HG03196 (cell line): ENCODE results near the gene TUSC2.
"Not testable (repeated sequence)": the region's sequence is repeated elsewhere in the genome, so short reads cannot be mapped to it uniquely, and the experiment has no call there.

Source experiments
- ATAC-seq: cut with Tn5 transposase; IDR thresholded peaks from one replicate; pipeline ENCODE4 v1.9.1; 2021; ENCODE audit not compliant: unreplicated experiment

The TUSC2 gene

DNA sequence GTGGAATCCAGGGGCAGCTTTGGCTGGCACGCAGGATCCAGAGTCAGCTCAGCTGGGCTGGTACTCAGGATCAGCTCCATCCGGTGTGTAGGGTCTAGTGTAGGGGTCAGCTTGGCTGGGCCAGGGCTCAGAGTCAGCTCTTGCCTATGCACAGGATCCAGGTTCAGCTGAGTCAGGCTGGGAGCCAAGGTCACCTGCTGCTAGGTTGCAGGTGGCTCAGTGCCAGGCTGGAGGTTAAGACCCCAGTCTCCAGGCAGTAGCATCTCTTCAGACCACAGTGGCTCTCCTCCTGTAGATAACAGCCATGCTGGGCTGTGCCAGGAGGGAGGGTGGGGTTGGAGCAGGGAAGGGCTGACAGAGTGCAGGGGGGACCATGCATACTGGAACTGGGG, 30.6 kb downstream of the TUSC2 start:
- no peak for ATAC-seq

DNA sequence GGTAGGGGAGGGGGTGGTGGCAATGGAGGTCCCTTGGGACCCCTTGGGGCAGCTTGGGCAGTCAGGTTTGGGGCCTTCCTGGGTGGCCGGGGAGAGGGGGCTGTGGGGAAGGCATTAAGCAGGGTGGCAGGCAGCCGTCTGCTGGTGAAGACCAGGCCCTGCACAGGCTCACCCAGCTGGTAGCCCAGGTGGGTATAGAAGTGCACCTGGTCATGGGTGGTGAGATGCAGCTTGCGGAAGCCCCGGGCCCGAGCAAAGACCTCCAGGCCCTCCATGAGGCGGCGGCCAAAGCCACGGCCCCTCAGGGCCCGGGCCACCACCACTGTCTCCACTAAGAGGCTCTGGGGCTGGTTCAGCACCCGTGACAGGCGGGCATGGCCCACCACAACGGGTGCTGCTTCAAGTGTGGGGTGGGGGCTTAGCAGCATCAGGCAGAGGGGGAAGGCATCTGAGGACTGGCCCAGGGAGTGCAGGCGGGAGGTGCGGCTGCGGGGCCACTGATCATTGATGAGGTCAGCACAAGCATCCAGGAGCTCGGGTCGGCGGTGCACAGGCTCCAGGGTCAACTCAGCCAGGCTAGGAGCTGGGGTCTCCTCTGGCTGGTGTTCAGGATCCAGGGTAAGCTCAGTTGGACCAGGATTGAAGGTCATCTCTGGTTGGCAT, 31.2 kb downstream of the TUSC2 start:
- ATAC-seq, result no peak

DNA sequence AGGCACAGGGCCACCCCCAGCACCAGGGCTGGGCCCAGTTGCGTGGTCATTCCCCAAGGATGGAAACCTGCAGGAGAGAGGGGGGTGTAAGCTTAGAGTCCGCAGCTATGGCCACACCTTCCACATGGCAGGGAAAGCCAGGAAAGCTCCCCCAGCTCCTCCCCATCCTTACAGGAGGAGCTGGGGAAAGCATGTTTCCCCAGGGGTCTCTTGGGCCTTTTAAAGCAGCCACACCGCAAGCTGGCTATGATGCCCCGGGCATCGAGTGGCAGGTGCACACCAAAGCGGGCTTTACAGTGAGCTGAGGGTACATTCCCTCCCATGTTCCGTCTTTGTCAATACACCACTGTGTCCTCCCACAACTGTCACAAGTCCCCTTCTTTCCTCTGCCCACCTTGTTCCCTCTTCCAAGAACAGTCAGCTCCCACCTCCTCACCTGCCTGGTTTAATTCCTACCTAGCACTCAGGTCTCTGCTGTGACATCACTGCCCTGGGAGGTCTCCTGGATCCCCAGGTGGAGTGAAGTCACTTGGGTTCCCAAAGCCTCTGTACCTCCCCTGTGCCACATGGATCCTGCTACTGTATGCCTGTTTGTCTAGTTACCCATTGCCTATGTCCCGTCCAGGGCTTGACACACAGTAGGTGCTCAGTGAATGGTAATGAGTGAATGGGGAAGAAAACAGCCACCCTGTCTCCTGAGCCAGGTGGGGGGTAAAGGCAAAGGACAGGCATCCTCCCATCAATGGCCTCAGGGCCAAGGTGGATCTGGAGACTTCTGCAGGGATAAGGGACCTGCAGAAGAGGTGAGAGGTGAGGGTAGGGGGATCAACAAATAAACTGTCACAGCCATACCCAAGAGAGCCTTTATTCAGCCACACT, 32.2 kb downstream of the TUSC2 start:
- no peak for ATAC-seq

DNA sequence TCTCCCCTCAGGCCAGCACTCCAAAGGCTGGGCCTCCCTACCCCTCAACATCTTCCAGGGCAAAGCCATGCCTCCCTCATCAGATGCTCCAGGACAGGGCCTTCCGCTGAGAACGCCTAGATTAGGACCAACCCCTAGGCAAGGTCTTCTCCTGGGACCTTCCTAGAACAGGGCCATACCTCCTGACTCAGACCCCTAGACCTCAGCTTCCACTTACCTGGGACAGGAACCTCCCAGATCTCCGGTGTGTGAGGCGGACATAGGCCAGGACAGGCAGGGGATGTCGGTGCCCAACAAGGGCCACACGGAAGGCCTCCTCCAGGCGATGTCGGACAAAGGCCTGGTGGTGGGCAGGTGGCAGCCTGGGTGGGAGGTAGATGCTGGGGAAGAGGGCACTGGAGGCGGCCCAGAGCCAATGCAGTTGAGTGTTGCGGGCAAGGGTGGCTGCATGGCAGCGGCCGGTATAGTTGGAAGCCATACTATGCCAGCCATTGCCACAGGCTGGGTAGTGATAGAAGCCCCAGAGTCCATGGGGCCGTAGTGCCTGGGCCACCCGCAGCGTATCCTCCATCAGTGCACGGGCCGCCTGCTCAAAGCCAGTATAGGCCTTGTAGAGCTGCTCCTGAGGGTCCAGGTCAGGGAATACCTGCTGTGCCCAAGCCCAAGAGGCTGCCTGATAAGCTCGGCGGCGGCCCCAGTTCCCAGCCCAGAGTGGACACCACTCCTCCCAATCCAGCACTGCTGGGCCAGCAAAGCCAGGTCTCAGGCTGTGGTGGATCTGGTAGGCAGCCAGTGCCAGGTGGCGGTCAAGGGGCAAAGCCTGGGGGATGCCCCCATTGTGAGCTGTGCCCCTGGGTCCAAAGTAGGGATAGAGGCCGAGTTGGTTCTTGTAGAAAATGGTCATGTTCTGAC, 33.3 kb downstream of the TUSC2 start:
- no peak for ATAC-seq

DNA sequence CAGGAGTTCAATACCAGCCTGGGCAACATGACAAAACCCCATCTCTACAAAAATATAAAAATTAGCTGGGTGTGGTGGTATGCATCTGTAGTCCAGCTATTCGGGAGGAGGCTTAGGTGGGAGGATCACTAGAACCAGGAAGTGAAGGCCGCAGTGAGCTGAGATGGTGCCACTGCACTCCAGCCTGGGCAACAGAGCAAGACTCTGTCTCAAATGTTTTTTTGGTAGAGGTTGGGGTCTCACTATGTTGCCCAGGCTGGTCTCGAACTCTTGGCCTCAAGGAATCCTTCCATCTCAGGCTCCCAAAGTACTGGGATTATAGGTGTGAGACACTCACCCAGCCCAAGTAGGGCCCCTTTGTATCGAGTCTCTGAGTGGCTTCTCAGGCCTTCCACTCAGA, 33.9 kb downstream of the TUSC2 start:
- no peak for ATAC-seq

DNA sequence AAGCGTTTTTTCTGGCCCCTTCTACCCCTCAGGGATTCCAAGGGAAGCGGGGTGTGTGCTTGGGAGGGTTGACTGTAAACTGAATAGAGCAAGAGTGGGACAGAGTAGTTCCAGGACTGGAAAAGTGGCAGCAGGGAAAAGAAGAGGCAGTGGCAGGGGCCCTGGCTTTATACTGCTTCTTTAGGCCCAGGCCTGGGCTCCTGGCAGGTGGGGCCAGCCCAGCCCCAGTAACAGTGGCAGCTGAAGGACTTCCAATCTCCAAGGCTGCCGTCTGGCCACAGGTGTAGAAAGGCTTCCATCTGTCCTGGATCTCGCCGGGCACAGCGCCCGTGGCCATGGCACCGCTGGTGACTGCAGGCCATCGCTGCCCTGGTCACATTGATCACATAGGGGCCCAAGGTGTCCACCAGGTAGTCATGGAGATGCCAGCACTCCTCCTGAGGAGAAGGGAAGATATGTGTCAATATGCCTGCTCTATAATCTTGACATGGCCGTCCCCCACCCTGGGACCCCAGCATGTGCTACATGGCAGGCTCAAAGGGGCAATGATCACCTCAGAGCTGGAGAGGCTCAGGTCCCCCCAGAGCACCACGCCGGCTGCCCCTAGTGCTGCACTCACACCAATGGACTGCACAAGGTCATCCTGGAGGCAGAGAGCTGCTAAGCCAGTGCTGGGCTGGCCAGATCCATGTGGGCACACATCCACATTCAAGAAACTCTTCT, 34.8 kb downstream of the TUSC2 start:
- ATAC-seq, result no peak

DNA sequence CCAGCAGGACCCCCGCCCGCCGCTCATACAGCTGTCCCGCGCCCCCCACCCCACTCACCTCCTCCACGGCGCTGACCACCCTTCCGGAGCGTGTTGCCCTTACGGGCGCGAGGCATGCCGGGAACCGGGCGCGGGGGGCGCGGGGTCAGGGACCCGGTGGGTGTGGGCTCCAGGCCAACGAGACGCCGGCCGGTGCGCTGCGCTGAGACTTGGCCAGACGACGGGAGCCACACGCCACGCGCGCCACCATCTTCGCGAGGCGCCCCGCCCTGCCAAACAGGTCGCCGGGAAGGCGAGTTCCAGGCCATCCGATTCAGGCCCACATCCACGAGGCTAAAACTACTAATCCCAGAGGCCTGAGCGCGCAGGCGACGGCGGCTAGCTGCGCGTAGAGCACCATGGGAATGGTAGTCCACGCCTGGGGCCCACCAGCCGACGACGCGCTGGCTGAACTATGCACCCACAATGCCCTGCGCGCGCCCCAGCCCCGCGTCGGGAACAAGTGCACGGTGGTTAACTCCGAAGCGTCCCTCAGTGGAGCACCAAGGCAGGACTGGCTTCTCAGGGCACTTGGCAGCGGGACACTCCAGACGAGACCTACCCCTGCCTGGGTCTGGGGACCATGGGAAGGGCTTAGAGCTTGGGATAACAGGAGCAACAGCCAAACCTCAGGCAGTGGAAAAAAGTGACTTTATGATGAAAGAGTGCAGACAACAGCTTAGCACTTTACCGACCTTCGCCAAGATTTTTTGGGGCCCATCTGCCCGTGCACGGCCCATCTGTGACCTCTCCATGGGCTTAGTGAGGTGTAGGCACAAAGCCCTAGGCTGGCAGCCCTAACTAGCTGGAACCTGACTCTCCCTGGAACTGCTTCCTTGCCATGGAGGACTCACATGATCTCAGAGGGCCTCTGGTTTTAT, 35.6 kb downstream of the TUSC2 start, which contains the start of gene IFRD2:
IFRD2 (minus strand) TSS at position 271 of the 920 bp plus-strand sequence; CDS start at position 116, 155 bp downstream.
- ATAC-seq, result peak; percentile 89

DNA sequence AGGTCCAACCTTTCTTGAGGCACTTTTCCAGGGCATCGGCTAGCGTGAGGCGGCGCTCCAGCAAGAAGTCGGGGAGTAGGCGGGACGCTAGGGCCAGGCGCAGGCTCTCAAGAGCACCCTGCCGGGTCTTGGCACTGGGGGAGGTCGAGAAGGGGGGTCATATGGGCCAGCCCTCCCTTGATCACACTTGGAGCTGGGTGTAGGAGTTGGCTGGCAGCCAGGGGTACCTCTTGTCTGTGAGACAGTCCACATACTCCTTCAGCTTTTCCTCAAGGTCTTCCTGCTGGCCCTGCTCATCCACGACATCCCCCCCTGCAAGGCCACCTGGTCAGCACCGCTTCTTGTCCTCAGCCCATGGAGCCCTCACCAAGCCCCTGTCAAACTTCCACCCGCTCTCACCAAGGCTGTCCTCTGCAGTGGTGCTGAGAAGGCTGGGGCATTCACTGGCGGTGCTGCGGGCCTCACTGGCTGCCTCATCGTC, 37.8 kb downstream of the TUSC2 start:
- no peak for ATAC-seq

DNA sequence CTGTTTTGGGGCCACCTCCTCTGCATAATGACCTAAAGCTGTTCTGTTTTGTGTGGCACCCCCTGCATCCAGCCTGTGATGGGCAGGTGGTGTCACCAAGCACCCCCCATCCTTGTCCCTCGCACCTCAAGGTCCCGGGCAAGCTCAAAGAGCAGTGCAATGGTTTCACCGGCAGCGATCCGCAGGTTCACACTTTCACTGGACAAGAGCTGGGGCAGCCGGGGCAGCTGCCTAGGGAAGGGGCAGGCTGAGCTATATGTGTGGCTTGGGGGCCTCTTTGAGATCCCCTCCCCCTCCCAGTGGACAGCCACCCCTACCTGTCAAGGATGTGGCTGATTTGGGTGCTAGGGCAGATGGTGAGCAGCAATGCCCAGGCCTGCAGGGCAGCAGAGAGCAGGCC, 38.9 kb downstream of the TUSC2 start:
- no peak for ATAC-seq

DNA sequence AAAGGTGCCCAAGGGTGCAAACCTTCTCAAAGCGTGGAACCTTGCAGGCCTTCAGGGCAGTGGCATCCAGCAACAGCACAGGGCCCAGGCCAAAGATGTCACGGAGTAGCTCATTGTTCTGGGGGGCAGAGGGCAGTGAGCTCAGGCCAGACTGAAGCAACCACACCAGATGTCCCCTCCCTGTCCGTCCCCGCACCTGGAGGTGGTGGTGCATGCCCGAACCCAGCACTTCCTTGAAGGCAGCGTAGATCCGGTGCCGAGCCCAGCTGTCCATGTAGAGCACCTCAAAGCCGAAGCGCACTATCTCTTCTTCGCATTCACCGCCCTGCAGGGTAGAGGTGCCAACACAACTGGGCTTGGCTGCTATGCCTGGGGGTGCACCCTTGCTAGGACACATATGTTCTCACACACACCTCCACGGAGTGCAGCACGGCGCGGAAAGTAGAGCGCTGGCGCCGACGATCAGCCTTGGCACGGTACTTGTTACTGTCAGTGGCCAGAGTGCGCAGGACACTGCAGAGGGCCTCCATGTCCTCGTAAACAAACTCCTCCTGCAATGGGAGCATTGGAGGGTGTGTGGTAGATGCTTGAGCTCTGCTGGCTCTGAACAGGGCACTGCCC, 39.5 kb downstream of the TUSC2 start:
- ATAC-seq, result no peak

DNA sequence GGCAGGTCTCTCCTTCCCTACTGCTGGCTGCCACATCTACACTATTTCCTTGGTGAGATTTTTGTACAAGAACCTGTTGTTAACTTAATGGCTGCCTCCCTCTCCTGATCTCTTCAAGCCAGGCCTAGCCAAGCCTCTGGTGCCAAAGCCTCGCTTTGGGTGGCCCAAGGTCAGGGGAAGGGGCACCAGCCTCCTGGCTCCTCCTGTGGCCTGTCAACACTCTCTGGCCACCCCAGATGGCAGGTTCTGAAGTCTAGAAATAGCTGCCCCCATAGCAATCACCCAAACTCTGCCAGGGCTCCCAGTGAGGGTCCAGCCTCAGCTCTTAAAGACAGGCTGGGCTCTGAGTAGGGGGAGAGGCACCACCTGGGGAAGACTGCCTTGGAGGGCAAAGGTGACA, 40.8 kb downstream of the TUSC2 start:
- ATAC-seq, result no peak

DNA sequence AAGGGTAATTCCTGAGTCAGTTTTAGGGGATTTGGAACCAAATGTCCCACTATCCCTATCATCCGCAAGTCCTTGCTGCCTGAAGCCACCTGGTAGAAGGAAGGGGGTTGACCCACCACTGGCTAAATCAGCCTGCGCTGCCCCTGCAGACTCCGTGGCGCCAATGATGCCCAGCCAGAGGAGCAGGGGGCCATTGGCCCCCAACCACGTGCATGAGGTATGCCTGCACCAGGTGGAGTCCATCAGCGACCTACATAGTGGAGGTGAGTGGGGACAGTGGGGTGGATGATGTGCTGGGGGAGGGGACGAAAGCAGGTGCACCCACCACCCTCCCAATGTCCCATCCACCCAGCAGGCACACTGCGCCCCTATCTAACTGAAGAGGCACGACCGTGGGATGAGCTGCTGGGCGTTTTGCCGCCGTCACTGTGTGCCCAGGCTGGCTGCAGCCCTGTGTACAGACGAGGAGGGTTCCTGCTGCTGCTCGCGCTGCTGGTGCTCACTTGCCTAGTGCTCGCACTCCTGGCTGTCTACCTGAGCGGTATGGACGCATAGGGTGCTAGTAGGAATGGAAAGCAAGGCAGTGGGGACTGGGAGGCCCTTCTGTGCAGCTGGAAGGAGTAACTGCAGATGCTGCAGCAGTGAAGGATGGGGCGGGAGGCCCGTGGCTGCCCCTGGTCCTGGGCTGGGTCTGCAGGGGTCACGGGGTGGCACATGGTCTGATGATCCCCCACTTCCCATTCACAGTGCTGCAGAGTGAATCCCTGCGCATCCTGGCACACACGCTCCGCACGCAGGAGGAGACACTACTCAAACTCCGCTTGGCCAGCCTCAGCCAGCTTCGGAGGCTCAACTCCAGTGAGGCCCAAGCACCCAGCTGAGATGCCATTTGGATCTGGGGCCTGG, 41.4 kb downstream of the TUSC2 start:
- no peak for ATAC-seq

DNA sequence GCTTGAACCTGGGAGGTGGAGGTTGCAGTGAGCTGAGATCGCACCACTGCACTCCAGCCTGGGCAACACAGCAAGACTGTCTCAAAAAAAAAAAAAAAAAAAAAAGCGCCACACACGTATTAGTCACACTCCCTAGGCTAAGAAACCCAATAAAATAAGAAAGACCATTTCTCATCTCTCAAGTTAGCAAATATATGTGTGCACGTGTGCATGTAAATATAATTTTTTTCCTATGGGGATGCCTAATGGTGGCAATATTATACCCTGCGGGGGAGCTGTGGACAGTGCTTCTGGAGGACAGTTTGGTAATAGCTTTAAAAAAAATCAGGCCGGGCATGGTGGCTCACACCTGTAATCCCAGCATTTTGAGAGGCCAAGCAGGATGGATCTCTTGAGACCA, 43.9 kb downstream of the TUSC2 start:
- not testable (repeated sequence) for ATAC-seq

DNA sequence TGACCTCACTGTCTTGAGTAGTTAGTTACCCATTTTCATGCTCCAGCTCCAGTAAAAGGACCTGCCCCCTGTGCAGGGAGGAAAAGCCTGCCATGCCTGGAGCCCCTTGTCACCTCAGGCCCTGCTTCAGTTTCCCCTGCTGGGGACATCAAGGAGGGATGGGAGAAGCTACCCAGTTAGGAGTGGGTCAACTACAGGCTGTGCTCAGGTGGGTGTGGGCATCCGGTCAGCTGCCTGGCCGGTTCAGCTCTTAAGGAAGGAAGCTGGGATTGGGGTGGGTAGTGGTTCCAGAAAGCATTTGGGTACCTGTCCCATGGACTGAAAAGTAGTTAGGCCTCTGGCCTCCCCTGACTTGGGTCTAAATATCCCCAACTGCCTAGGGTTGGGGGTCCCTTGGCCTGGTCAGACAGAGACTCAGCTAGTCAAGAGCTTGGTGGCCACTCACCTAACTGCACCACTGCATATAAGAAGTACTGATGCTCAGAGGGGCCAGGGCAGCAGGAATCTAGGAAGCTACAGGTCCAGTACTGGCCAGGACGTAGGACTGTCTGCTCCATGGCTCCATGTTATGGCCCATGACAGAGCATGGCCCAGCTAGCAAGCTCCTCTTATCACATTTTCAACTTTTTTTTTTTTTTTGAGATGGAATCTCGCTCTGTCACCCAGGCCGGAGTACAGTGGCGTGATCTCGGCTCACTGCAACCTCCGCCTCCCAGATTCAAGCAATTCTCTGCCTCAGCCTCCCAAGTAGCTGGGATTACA, 48.6 kb downstream of the TUSC2 start:
- ATAC-seq, result no peak

DNA sequence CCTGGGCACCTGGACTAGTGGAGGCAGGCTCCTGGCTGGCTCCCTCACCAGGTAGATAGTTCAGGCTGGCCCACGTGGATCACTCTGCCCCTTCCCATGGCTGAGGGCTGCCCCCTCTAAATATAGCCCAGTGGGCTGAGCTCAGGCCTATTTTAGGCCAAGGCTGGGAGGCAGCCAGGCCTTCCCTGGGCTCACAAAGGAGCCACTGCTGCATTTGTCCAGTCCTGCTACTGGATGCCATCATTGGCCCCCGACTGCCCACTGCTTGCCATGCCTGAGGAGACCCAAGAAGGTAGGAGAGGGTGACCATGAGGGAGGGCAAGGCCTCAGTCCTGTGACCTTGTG, 49.2 kb downstream of the TUSC2 start, which contains the start of gene LSMEM2:
LSMEM2 (plus strand) TSS at position 208 of the 345 bp plus-strand sequence; CDS start at position 235, 27 bp downstream.
- ATAC-seq, result no peak

DNA sequence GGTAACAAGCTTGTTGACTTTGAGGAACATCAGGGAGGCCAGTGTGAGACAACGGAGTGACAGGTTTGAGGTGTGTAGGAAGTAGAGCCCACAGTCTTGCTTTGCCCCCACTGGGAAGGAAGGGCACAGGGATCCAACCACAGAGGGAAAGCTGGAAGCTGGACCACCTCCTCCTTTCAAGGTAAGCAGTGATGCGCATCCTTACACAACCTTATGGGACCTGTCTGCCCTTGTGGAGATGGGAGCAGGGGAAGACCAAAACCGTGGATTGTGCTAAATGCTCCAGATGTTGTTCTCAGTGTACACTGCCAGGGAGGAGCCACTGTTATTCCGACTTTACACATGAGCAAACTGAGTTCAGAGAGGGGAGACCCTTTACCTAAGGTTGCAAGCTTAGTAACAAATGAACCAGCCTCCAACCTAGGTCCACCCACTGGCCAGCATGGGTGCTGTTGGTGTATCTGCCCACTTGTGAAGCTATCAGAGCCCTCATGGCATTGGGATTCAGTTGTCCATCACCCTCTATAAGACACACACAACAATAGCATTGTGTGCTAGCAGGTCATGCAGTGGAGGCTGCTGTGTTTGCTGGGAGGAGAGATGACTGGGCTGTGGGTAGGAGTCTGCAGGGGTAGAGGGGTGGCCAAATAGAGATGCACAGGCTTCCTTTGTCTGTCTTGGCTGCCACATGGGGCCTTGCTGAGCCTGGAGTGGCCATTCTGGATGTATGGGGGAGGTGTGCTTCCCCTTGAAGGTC, 49.7 kb downstream of the TUSC2 start:
- ATAC-seq, result no peak

DNA sequence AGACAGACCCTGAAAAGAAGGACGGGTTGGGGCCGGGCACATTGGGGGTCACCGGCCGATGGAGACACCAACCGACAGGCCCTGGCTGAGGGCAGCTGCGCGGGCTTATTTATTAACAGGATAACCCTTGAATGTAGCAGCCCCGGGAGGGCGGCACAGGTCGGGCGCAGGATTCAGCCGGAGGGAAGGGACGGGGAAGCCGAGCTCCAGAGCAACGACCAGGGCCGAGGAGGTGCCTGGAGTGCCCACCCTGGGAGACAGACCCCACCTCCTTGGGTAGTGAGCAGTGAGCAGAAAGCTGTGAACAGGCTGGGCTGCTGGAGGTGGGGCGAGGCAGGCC, 51.3 kb downstream of the TUSC2 start:
- no peak for ATAC-seq
